ENCODE data around the gene TIMP1. TPM values are rescaled to one million over a fixed set of nuclear protein-coding genes. Genes with fewer than 3 reads are reported as not detected.
A peak's percentile ranks its signal among the peaks of the same experiment; 100 is the strongest.

Gene TIMP1
- total and polyA plus RNA-seq, 3 donors from 2014 or later: 535 to 995 (median 708) TPM

DNA sequence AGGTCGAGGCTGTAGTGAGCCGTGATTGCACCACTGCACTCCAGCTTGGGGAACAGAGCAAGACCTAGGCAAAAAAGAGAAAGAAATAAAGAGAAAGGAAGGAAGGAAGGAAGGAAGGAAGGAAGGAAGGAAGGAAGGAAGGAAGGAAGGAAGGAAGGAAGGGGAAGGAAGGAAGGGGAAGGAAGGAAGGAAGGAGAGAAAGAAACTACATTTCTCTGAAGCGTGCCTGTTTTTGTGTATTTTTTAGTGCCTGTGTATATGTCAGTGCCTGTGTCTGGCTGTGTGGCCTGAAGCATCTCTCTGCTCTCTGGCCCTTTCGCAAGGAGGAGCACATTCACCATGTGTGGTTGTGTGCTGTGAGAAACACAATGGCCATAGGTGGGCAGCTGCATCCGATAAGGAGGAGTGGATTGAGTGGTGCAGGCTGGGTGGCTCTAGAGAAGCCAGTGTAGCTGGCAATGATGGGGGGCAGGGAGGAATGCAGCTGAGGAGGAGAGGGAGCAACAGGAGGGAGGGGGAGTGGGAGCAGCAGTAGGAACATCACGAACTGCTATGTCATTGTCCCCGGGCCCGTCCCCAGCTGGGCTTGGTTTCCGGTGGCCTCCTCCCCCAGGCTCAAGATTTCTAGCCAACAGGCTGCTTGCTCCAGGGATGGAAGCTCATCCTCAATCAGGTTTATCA lies 26.0 kb downstream of the TIMP1 start:
- Histone ChIP-seq H3K27me3 (no peaks in the 10 kb centered on the region), H3K4me3 (no peak overlapping the region), H3K36me3 (ENCODE audit: low read depth, missing control alignments) (no peaks in the 10 kb centered on the region), H3K4me1 (no peaks in the 10 kb centered on the region), H3K27ac (no peak overlapping the region), H3K9me3 (no peaks in the 10 kb centered on the region)
- DNase-seq: peak; percentile 36
- TF ChIP-seq POLR2A (IDR thresholded peaks at IDR 0.05): no peak
- intact Hi-C loops (cut with DNase I; ENCODE audit: low total_unique reads): no loop called here
- WGBS, 2 donors: 52 to 74% methylated on average over 8 to 9 of the region's 9 CpGs

DNA sequence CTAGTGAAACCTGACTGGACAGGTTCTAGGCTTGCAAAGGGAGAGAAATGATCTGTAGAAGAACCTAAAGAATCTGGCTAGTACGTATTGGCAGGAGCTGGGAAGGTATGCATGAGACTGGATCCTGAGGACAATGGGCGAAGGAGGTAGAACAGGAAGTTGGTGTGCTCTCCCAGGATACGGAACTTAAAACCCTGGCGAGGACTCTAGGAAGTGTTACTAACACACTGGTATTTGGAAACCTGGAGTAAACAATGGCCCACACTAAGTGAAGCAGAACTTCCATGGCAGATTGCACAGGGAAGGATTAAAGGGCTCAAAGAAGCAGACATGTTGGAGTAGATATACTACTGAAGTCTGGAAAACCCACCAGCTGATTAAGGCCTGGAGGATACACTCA lies 28.3 kb downstream of the TIMP1 start:
- intact Hi-C loops (cut with DNase I; ENCODE audit: low total_unique reads): no loop called here
- Histone ChIP-seq H3K4me3 (no peak overlapping the region), H3K27me3 (no peaks in the 10 kb centered on the region), H3K9me3 (no peaks in the 10 kb centered on the region), H3K27ac (no peak overlapping the region), H3K36me3 (ENCODE audit: low read depth, missing control alignments) (no peaks in the 10 kb centered on the region), H3K4me1 (no peaks in the 10 kb centered on the region)
- no peak for TF ChIP-seq POLR2A (IDR thresholded peaks at IDR 0.05)
- TF ChIP-seq, protein P1, sequence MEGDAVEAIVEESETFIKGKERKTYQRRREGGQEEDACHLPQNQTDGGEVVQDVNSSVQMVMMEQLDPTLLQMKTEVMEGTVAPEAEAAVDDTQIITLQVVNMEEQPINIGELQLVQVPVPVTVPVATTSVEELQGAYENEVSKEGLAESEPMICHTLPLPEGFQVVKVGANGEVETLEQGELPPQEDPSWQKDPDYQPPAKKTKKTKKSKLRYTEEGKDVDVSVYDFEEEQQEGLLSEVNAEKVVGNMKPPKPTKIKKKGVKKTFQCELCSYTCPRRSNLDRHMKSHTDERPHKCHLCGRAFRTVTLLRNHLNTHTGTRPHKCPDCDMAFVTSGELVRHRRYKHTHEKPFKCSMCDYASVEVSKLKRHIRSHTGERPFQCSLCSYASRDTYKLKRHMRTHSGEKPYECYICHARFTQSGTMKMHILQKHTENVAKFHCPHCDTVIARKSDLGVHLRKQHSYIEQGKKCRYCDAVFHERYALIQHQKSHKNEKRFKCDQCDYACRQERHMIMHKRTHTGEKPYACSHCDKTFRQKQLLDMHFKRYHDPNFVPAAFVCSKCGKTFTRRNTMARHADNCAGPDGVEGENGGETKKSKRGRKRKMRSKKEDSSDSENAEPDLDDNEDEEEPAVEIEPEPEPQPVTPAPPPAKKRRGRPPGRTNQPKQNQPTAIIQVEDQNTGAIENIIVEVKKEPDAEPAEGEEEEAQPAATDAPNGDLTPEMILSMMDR (IDR thresholded peaks at IDR 0.05): no peak
- WGBS, 2 donors: 81 to 84% methylated on average over 4 of the region's 4 CpGs
- DNase-seq: no peak

DNA sequence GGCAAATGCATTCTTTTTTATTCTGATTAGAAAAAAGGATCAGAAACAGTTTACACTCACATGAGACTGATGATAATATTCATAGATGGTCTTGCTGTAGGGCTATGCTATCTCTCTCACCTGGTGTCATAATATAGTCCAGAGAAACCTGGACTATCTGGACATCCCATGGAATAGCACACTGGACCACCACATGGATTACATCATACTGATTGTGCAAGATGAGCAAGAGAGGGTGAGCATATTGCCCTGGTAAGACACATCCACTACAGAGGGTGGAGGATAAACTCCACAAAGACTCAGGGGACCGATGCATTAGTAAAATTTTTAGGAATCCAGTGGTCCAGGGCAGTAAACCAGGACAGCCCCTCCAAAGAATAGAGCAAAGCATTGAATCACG lies 29.3 kb downstream of the TIMP1 start:
- H3K4me1 ChIP-seq: no peaks in the 10 kb centered on the region
- no peak overlapping the region for H3K4me3 ChIP-seq
- H3K27me3 ChIP-seq: no peaks in the 10 kb centered on the region
- TF ChIP-seq, protein P1 (IDR thresholded peaks at IDR 0.05): no peak
- no peak for TF ChIP-seq POLR2A (IDR thresholded peaks at IDR 0.05)
- intact Hi-C loops (cut with DNase I; ENCODE audit: low total_unique reads): no loop called here
- no peak for DNase-seq
- WGBS, 2 donors: 91% methylated on average over 2 of the region's 2 CpGs; no CpG with 5 or more reads in 1 of the 2 donors
- no peak overlapping the region for H3K27ac ChIP-seq
- H3K9me3 ChIP-seq: no peaks in the 10 kb centered on the region
- H3K36me3 ChIP-seq (ENCODE audit: low read depth, missing control alignments): no peaks in the 10 kb centered on the region

DNA sequence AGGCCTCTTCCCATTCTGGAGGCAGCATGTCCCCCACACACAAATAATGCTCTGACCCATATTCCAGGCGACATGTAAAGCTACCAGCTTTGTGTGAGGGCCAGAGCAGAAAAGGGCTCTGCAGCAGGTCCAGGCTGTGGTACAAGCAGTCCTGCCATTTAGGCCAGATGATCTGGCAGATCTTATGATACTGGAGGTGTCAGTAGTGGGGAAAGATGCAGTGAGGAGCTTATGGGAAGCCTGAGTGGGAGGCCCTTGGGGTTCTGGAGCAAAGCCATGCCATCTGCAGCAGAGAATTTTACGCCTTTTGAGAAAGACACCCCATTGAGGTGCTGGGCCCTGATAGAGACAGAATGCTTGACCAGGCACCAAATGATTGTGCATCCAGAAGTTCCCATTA lies 29.7 kb downstream of the TIMP1 start:
- no peak overlapping the region for H3K27ac ChIP-seq
- H3K27me3 ChIP-seq: no peaks in the 10 kb centered on the region
- H3K9me3 ChIP-seq: no peaks in the 10 kb centered on the region
- no peaks in the 10 kb centered on the region for H3K36me3 ChIP-seq (ENCODE audit: low read depth, missing control alignments)
- no peaks in the 10 kb centered on the region for H3K4me1 ChIP-seq
- 71% methylated on average over 2 of the region's 2 CpGs; no CpG with 5 or more reads in 1 of the 2 donors for WGBS, 2 donors
- H3K4me3 ChIP-seq: no peak overlapping the region
- DNase-seq: no peak
- intact Hi-C loops (cut with DNase I; ENCODE audit: low total_unique reads): no loop called here
- TF ChIP-seq POLR2A (IDR thresholded peaks at IDR 0.05): no peak
- TF ChIP-seq, protein P1 (IDR thresholded peaks at IDR 0.05): no peak

DNA sequence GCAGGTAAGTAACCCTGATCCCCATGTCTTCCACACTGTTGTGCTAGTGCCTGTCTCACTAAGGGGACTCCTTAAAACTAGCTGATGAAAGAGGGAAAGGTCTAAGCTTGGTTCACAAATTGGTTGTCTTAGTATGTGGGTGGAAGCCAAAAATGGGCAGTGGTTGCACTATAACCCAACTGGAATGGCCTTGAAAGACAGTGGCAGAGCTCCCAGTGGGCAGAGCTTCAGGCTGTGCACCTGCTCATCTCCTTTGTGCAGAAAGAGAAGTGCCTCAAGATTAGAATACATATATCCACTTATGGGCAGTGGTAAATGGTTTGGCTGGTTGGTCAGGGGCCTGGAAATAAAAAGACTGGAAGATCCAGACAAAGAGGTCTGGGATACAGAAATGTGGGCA lies 30.2 kb downstream of the TIMP1 start:
- DNase-seq: no peak
- Histone ChIP-seq H3K27ac (no peak overlapping the region), H3K27me3 (no peaks in the 10 kb centered on the region), H3K9me3 (no peaks in the 10 kb centered on the region), H3K4me1 (no peaks in the 10 kb centered on the region), H3K36me3 (ENCODE audit: low read depth, missing control alignments) (no peaks in the 10 kb centered on the region), H3K4me3 (no peak overlapping the region)
- no peak for TF ChIP-seq POLR2A (IDR thresholded peaks at IDR 0.05)
- TF ChIP-seq, protein P1 (IDR thresholded peaks at IDR 0.05): no peak
- intact Hi-C loops (cut with DNase I; ENCODE audit: low total_unique reads): no loop called here

Data from testis (tissue), 3 donors.